B cell (primary cell): ENCODE data around the gene GALK1. TPM values are rescaled to one million over a fixed set of nuclear protein-coding genes. Genes with fewer than 3 reads are reported as not detected.

ENCODE experiments used
- ATAC-seq: fragments of 200-7000 bp; cut with Tn5 transposase; one replicate; pipeline ENCODE4 v1.10.0; 2021; ENCODE audit warnings: low read depth, mild to moderate bottlenecking, moderate number of reproducible peaks, moderate library complexity
- CTCF ChIA-PET: fragments of 350-600 bp; sonication (Branson Sonifier 250); formaldehyde crosslinking; loops from one replicate; lab custom pipeline; 2021; ENCODE audit warnings: antibody characterized with exemption, inconsistent platforms; lab: Charles Lee
- POLR2A ChIA-PET: fragments of 350-600 bp; sonication (Branson Sonifier 250); formaldehyde crosslinking; loops from one replicate; lab custom pipeline; 2021; ENCODE audit warnings: antibody characterized with exemption; lab: Charles Lee
- DNase-seq: peaks from one replicate; pipeline ENCODE4 v3.0.0; 2013
- H2AFZ ChIP-seq: 2 replicates; pipeline ENCODE4 v1.6.1; 2012; ENCODE audit warnings: mild to moderate bottlenecking, low read depth, low read length; ENCODE audit not compliant: insufficient read depth, poor library complexity, severe bottlenecking
- H3K27ac ChIP-seq, 2 donors: 1 replicate in 1 of 2; 2 replicates in 1 of 2; pipeline ENCODE4 v1.5.1; 2012 to 2013; ENCODE audit warnings: low read length in 2 of 2, mild to moderate bottlenecking in 2 of 2, moderate library complexity in 1 of 2
- H3K27me3 ChIP-seq, 4 experiments: fragments of 200-600 bp in 1 of 4; sonication (generic) in 1 of 4; replicated peaks in 1 of 4; 1 replicate in 2 of 4; 2 replicates in 2 of 4; pipeline versions ENCODE4 v1.6.1 to v1.7.0; 2013 to 2016; ENCODE audit warnings: low read length in 3 of 4, mild to moderate bottlenecking in 2 of 4, mixed read lengths in 1 of 4, moderate library complexity in 1 of 4; ENCODE audit not compliant: insufficient read depth in 4 of 4, control insufficient read depth in 3 of 4; ENCODE audit errors: control extremely low read depth in 1 of 4
- H3K36me3 ChIP-seq, 2 experiments: replicated peaks in 1 of 2; 1 replicate in 1 of 2; 2 replicates in 1 of 2; pipeline versions ENCODE4 v1.6.1 to v1.7.1; 2013; ENCODE audit warnings: low read length in 1 of 2; ENCODE audit not compliant: insufficient read depth in 2 of 2, control insufficient read depth in 1 of 2; ENCODE audit errors: control extremely low read depth in 1 of 2, extremely low read depth in 1 of 2
- H3K4me1 ChIP-seq, 2 donors: fragments of 200-600 bp in 1 of 2; sonication (generic) in 1 of 2; 1 replicate in 1 of 2; 2 replicates in 1 of 2; pipeline versions ENCODE4 v1.5.1 to v1.6.1; 2013 to 2017; ENCODE audit warnings: low read length in 2 of 2; ENCODE audit not compliant: control insufficient read depth in 2 of 2, insufficient read depth in 2 of 2
- H3K4me2 ChIP-seq: replicated peaks from 2 replicates; pipeline ENCODE3; 2012; ENCODE audit warnings: mild to moderate bottlenecking, low read depth, low read length; ENCODE audit not compliant: poor library complexity, severe bottlenecking
- H3K4me3 ChIP-seq, 5 experiments: fragments of 200-600 bp in 1 of 5; sonication (generic) in 1 of 5; 1 replicate in 3 of 5; 2 replicates in 2 of 5; pipeline versions ENCODE4 v1.5.1 to v1.7.0; 2011 to 2016; ENCODE audit warnings: low read length in 4 of 5, mild to moderate bottlenecking in 4 of 5, low read depth in 2 of 5, control low read depth in 1 of 5, moderate library complexity in 1 of 5; ENCODE audit not compliant: insufficient read depth in 1 of 5; ENCODE audit errors: control extremely low read depth in 1 of 5, extremely low read depth in 1 of 5
- H3K79me2 ChIP-seq: fragments of 200-600 bp; sonication (generic); one replicate; pipeline ENCODE4 v1.6.0; 2016; ENCODE audit warnings: low read length; ENCODE audit not compliant: control insufficient read depth, insufficient read depth
- H3K9ac ChIP-seq: fragments of 200-600 bp; sonication (generic); 2 replicates; pipeline ENCODE4 v1.6.1; 2017; ENCODE audit warnings: mild to moderate bottlenecking, low read length, moderate library complexity
- H3K9me3 ChIP-seq, 3 donors: one replicate each; pipeline versions ENCODE4 v1.6.1 to v1.7.1; 2013; ENCODE audit warnings: low read length in 2 of 3; ENCODE audit not compliant: control insufficient read depth in 2 of 3, insufficient read depth in 1 of 3; ENCODE audit errors: control extremely low read depth in 1 of 3
- H4K20me1 ChIP-seq: 2 replicates; pipeline ENCODE4 v1.6.0; 2012; ENCODE audit warnings: mild to moderate bottlenecking, low read length; ENCODE audit not compliant: insufficient read depth, control insufficient read depth, poor library complexity, severe bottlenecking
- H3K27ac Mint-ChIP-seq: one replicate; pipeline ENCODE4 v1.8.0; 2021; ENCODE audit warnings: mixed read lengths
- H3K27me3 Mint-ChIP-seq: one replicate; pipeline ENCODE4 v1.8.0; 2021; ENCODE audit warnings: mixed read lengths
- H3K4me1 Mint-ChIP-seq: one replicate; pipeline ENCODE4 v1.8.0; 2021; ENCODE audit warnings: mixed read lengths
- H3K4me3 Mint-ChIP-seq: one replicate; pipeline ENCODE4 v1.8.0; 2021; ENCODE audit warnings: mixed read lengths
- H3K9me3 Mint-ChIP-seq: one replicate; pipeline ENCODE4 v1.8.0; 2022; ENCODE audit warnings: mixed read lengths; ENCODE audit not compliant: insufficient read depth
- CTCF ChIP-seq: fragments of 200-600 bp; IDR thresholded peaks from one replicate; pipeline ENCODE4 v1.8.0; 2022; ENCODE audit warnings: antibody characterized with exemption, mild to moderate bottlenecking
- EZH2 ChIP-seq: IDR thresholded peaks from 2 replicates; pipeline ENCODE4 v1.6.1; 2012; ENCODE audit warnings: borderline replicate concordance, low read depth, mild to moderate bottlenecking, moderate library complexity, low read length; ENCODE audit not compliant: insufficient read depth, poor library complexity, severe bottlenecking
- WGBS: methylation state at CpG from one replicate; pipeline ENCODE4 v1.1.5; 2013; ENCODE audit warnings: missing lambda C conversion rate; ENCODE audit not compliant: insufficient coverage; 5-methylcytosine and 5-hydroxymethylcytosine counted together
- intact Hi-C: fragments of 100-400 bp; cut with micrococcal nuclease; formaldehyde crosslinking; loops from one replicate; pipeline ENCODE4 v1.10.0; 2022
- polyA plus RNA-seq: library from polyadenylated mRNA; depleted of rRNA; stranded (reverse); fragments of >200 nt; gene quantifications from 2 replicates; pipeline ENCODE4 v1.2.3, GENCODE V29; 2012
- total RNA-seq, 2 donors: library from RNA; stranded (reverse); fragments of 120-200 nt in 1 of 2; gene quantifications; 1 replicate in 1 of 2; 2 replicates in 1 of 2; pipeline versions ENCODE4 v1.2.3 to v1.2.4, GENCODE V29; 2013 to 2022

The GALK1 gene
- total and polyA plus RNA-seq, 2 donors (not counting 1 experiment from before 2014, with no cell fraction given) = 29.8 to 37.4 TPM

GRCh38 chr17:75721463-75722011, 43.5 kb downstream of the GALK1 start:
- Histone ChIP-seq H3K4me1 (peaks cover 5 to 11% of the 10 kb centered on the region in 2 donors), H3K36me3 (no peaks in the 10 kb centered on the region), H3K4me3 (peak overlapping the region in 2 of 5 experiments; percentile 33 to 47), H3K27ac (no peak overlapping the region), H3K9me3 (peaks cover 0 to 6% (median 0%) of the 10 kb centered on the region in 3 donors), H3K27me3 (peaks cover 0 to 30% (median 4%) of the 10 kb centered on the region in 4 experiments), H3K4me2 (peak overlapping the region; percentile 86), H2AFZ (peak overlapping the region; percentile 51), H4K20me1 (no peaks in the 10 kb centered on the region), H3K9ac (no peak overlapping the region), H3K79me2 (no peaks in the 10 kb centered on the region)
- peak overlapping the region; percentile 59 for H3K4me3 Mint-ChIP-seq
- ATAC-seq = no peak
- ChIA-PET CTCF (interaction anchor here (4.4 kb wide), 1 partner anchor 27 kb away, joined by 15 read pairs; no protein-coding TSS in a partner anchor), POLR2A (interaction anchor here (1.1 kb wide), 1 partner anchor 257 kb away, joined by 3 read pairs; the partner anchor contains the start of genes ACOX1 and TEN1)
- intact Hi-C loops = no loop called here
- 39% methylated on average over 29 of the region's 33 CpGs for whole genome bisulfite sequencing
- DNase-seq = no peak
- H3K27me3 Mint-ChIP-seq = peaks cover 12% of the 10 kb centered on the region
- H3K27ac Mint-ChIP-seq = no peak overlapping the region
- no peaks in the 10 kb centered on the region for H3K9me3 Mint-ChIP-seq
- peaks cover 7% of the 10 kb centered on the region for H3K4me1 Mint-ChIP-seq
- no peak for TF ChIP-seq CTCF
- no peak for TF ChIP-seq EZH2
